Progenitor cell of endocrine pancreas (in vitro differentiated cells): ENCODE results near the gene SIRPG. TPM values are rescaled to one million over a fixed set of nuclear protein-coding genes. Genes with fewer than 3 reads are reported as not detected.

Experiments
- DNase-seq: peaks from one replicate; pipeline ENCODE4 v3.0.0; 2021; ENCODE audit warnings: low spot score; ENCODE audit not compliant: unreplicated experiment
- H3K27ac Mint-ChIP-seq: 2 replicates; pipeline ENCODE4 v1.8.0; 2021; ENCODE audit warnings: mild to moderate bottlenecking, moderate library complexity, mixed read lengths
- H3K27me3 Mint-ChIP-seq: 2 replicates; pipeline ENCODE4 v1.8.0; 2021; ENCODE audit warnings: mixed read lengths
- H3K36me3 Mint-ChIP-seq: 2 replicates; pipeline ENCODE4 v1.8.0; 2022; ENCODE audit warnings: mixed read lengths; ENCODE audit not compliant: insufficient read depth
- H3K4me1 Mint-ChIP-seq: 2 replicates; pipeline ENCODE4 v1.8.0; 2021; ENCODE audit warnings: low read depth, mixed read lengths
- H3K4me3 Mint-ChIP-seq: 2 replicates; pipeline ENCODE4 v1.8.0; 2021; ENCODE audit warnings: low read depth, mild to moderate bottlenecking, moderate library complexity, mixed read lengths
- H3K9me3 Mint-ChIP-seq: 2 replicates; pipeline ENCODE4 v1.8.0; 2021; ENCODE audit warnings: low read depth, mixed read lengths
- total RNA-seq: library from RNA; stranded (reverse); gene quantifications from 2 replicates; pipeline ENCODE4 v1.2.1, GENCODE V29; 2021
- TF ChIP-seq, protein P1 (sequence below): fragments of 200-600 bp; sonication (generic); IDR thresholded peaks from one replicate; pipeline ENCODE4 v1.5.0; 2021; ENCODE audit warnings: antibody characterized with exemption, mild to moderate bottlenecking; ENCODE audit not compliant: unreplicated experiment

The SIRPG gene
- total RNA-seq, 1 donor from 2014 or later: not detected

DNA sequence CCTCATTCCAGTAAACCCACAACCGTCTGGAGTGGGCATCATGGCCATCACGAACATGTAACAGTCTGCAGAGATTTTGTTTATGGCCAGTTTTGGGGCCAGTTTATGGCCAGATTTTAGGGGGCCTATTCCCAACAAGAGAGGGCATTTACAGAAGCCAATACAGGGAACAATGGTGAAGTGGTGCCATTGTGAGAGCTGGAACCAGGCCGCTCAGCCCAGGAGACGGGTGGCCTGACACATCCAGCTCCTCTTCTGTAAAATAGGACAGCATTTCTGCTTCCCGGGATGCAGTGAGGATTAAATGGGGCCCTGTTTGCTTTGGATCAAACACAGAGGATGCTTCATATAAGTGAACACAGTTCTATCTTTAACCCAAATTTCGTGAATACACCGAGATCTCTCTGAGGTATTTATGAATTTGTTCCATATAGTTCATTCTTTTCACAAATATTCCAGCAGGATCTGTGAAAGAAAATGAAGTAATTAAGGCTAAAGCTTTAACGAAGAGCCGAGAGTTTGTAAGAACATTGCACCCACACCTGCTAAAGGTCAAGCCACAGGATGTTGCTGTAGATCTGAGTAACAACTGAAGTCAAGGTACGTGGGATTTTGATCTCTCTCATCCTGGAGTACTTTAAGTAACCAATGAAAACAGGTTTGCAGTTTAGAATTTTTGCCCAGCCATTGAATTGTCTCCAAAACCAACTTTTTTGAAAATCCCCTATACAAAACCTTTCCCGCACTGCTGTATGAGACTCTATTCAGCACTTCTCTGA, 14.5 kb upstream of the SIRPG start:
- Mint-ChIP-seq H3K9me3 (peaks cover 2% of the 10 kb centered on the region), H3K36me3 (no peaks in the 10 kb centered on the region), H3K4me3 (no peak overlapping the region), H3K4me1 (no peaks in the 10 kb centered on the region), H3K27me3 (peaks cover 2% of the 10 kb centered on the region), H3K27ac (no peak overlapping the region)
- no peak for DNase-seq
- TF ChIP-seq, protein P1, sequence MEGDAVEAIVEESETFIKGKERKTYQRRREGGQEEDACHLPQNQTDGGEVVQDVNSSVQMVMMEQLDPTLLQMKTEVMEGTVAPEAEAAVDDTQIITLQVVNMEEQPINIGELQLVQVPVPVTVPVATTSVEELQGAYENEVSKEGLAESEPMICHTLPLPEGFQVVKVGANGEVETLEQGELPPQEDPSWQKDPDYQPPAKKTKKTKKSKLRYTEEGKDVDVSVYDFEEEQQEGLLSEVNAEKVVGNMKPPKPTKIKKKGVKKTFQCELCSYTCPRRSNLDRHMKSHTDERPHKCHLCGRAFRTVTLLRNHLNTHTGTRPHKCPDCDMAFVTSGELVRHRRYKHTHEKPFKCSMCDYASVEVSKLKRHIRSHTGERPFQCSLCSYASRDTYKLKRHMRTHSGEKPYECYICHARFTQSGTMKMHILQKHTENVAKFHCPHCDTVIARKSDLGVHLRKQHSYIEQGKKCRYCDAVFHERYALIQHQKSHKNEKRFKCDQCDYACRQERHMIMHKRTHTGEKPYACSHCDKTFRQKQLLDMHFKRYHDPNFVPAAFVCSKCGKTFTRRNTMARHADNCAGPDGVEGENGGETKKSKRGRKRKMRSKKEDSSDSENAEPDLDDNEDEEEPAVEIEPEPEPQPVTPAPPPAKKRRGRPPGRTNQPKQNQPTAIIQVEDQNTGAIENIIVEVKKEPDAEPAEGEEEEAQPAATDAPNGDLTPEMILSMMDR: no peak

DNA sequence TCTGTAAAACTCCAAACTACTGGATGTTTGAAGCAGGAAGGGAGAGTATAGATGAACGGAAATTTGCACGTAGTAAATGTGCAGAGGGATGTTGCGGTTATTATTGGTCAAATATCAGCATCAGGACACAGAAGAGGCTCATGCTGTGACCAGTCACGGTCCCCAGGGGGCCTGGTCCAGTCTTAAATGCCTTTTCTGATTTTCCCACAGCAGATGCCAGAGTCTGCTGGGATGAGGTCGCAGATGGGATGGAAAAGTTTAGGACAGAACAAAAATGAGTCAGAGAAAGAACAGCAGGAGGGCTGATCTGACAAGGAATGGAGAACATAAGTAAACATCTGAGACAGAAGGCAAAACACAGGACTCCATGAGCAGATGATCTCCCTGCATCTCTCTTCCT, 11.7 kb upstream of the SIRPG start:
- Mint-ChIP-seq H3K27me3 (peaks cover 2% of the 10 kb centered on the region), H3K9me3 (peaks cover 2% of the 10 kb centered on the region), H3K4me3 (no peak overlapping the region), H3K4me1 (no peaks in the 10 kb centered on the region), H3K36me3 (no peaks in the 10 kb centered on the region), H3K27ac (no peak overlapping the region)
- no peak for DNase-seq
- TF ChIP-seq, protein P1: no peak

DNA sequence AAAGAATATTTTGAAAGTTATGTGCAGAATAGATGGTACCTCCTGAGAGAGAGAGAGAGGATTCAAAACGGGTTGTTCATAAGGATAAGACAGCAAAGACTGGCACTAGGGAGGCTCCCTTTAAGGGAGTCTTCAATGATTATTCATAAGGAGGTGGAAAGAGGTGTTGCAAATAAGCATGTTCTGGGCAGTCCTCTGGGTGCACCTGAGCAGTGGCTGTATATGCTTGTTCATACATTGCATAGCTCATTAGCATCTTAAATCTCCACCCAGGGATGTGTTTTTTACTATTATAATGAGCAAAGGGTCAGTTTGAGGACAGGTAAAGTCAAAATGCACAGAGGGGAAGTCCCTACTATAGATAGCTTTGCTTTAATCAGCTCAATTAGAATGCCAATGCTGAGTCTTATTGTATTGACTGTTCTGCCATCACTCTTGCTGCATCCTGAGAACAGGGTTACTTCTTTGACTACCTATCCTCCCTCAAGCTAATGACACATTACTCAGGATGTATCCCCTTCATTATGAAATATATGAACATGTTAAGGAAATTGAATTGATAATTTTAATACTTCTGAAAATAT, 10.0 kb upstream of the SIRPG start:
- DNase-seq: no peak
- TF ChIP-seq, protein P1: no peak

DNA sequence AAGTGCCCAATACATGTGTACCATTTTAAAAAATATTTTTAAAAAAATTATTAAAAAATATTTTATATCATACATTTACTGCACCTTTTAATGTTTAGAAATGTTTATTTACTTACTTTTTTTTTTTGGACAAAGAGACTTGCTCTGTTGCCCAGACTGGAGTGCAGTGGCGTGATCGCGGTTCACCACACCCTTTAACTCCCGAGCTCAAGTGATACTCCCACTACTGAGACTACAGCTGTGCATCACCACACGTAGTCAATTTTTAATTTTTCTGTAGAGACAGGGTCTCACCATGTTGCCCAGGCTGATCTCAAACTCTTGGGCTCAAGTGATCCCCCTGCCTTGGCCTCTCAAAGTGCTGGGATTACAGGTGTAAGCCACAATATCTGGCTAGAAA, 9.2 kb upstream of the SIRPG start:
- Mint-ChIP-seq H3K36me3 (no peaks in the 10 kb centered on the region), H3K27ac (no peak overlapping the region), H3K4me3 (no peak overlapping the region), H3K27me3 (peaks cover 2% of the 10 kb centered on the region), H3K4me1 (no peaks in the 10 kb centered on the region), H3K9me3 (peaks cover 2% of the 10 kb centered on the region)
- TF ChIP-seq, protein P1: no peak
- no peak for DNase-seq

More for the DNA sequence above, 10.0 kb upstream of the SIRPG start:
- H3K27me3 Mint-ChIP-seq: peaks cover 2% of the 10 kb centered on the region
- no peak overlapping the region for H3K27ac Mint-ChIP-seq
- no peaks in the 10 kb centered on the region for H3K4me1 Mint-ChIP-seq
- no peak overlapping the region for H3K4me3 Mint-ChIP-seq
- no peaks in the 10 kb centered on the region for H3K36me3 Mint-ChIP-seq
- peaks cover 2% of the 10 kb centered on the region for H3K9me3 Mint-ChIP-seq

DNA sequence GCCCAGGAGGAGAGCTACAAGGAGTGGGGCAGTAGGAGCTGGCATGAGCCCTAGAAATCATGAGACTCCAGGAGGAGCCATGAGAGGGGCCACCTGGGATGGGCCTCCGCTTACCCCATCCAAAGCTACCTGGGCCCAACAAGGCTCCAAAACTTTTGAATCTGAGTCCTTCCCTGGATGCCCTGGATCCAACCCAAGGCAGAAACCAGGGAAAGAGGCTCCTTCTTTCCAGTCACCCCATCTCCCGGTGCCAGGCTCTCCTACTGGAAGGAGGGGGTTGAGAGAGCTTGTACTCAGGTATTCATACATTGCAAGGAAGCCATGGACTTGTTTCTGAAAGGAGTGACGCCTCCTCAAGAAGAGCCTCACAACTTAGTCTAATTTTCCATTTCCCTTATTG, 7.8 kb upstream of the SIRPG start:
- Mint-ChIP-seq H3K36me3 (no peaks in the 10 kb centered on the region), H3K4me1 (no peaks in the 10 kb centered on the region), H3K27me3 (peaks cover 7% of the 10 kb centered on the region), H3K9me3 (no peaks in the 10 kb centered on the region), H3K27ac (no peak overlapping the region), H3K4me3 (no peak overlapping the region)
- DNase-seq: no peak
- TF ChIP-seq, protein P1: no peak
